GM13977 (cell line): Measurements from ENCODE around the gene TSHZ2.

Source experiments
- DNase-seq: peaks from one replicate; pipeline ENCODE4 v3.0.0; 2012; ENCODE audit warnings: low spot score
- CTCF ChIP-seq: IDR thresholded peaks from 2 replicates; pipeline ENCODE4 v1.5.1; 2012; ENCODE audit warnings: mild to moderate bottlenecking, control low read depth; ENCODE audit not compliant: insufficient read depth; ENCODE audit errors: extremely low read depth, missing control alignments
- in situ Hi-C: fragments of 300-500 bp; cut with MboI; formaldehyde crosslinking; loops from one replicate; pipeline ENCODE4 v1.12.0; 2022; ENCODE audit warnings: low sequenced_read_pairs, low pct_unique_long_range_greater_than_20kb, mixed read lengths, inconsistent platforms; ENCODE audit not compliant: unreplicated experiment

Gene TSHZ2

DNA sequence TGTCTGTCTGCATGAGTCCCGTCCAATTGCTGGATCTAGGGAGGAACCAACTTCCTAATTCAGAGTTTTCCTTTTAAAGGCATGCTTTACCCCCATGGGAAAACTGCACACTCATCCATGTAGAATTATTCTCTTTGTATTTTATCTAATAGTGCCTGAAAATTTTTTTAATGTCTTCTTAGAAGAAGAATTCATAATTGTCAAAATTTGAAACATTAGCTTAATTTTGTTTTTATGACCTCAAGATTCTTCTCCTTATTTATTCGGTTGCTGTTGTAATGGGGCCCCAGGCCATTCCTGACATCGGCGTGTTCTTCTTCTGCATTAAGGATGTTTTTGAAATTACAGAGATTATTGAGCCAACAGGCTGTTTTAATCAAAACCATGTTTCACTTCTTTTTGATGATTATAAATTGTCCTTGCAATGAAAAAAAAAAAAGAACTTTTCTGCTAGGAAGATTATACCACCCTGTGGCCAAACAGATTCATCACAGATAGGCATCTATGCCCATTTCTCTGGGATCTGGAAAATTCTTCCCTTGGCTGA is 521.2 kb downstream of the TSHZ2 start:
- in situ Hi-C loops, result no loop called here
- no peak for DNase-seq
- no peak for TF ChIP-seq CTCF

DNA sequence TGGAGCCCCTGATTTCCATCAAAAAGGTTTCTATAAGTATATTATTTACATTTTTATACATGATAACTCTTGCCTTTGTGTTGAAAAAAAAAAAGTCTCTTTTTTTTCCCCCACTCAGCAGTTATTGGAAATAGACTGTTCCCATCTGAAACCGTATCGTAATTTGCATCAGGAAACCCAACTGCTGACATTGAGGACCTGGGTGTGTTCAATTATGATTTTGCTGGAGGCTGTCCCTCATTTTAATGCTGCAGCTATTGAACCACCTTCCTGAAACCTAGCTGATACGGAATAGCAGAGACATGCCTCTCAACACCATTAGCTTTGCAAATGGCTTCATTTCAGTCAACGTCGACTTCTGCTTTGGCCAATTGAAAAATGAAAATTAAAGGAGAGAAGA is 522.6 kb downstream of the TSHZ2 start:
- DNase-seq, result no peak
- no peak for TF ChIP-seq CTCF
- in situ Hi-C loops, result no loop called here

DNA sequence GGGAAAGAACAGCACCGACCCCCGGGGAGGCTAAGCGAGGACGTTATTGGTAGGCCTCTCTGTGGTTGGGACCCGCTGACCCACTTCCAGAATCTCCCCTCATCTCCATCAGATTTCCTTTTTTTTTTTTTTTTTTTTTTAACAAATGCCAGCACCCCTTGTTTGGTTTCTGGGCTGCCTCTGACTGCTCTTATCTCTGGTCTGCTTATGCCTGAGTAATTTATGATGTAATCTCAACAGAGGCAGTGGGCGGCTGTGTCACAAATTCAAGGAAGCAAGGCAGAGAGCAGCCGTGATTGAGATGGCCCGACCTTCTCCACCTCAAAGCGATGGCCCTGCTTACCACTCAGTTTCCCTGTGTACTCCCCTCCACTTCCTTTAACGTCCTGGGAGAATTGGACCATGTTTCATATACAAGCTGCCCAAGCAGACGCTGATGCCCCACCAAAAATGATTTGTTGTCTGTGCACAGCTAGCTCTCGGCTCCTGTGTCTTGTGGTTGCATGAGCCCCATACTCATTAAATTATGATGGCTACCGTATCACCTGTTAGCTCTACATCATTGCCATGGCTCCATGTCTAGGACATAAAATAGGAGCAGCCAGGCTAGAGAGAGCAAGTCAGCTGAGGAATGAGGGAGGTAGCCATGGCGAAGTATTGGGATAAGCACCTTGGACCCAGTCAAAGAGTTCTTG is 523.4 kb downstream of the TSHZ2 start:
- no peak for TF ChIP-seq CTCF
- in situ Hi-C loops, result no loop called here
- no peak for DNase-seq

- TF ChIP-seq CTCF, result no peak
- no peak for DNase-seq
- in situ Hi-C loops, result no loop called here
These were observed 525.1 kb downstream of the TSHZ2 start for GRCh38 chr20:53497246-53497645.

DNA sequence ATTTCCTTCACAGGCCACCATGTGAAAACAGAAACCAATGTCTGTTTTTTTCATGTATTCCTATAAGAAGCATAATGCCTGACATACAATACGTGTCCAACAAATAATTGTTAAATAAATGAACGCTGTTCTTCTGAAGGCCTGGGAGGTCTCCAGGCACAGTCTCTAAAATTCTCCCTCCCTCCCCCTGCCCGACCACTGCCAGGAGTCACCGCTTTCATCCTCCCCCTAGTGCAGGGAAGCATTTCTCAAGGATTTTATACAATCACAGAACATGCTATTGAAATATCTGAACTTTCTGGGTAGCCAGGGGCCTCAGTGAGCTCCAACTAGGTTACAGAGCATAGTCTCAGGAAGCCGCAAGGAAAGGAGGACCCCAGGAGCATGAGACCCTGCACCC is 526.2 kb downstream of the TSHZ2 start:
- DNase-seq, result no peak
- no peak for TF ChIP-seq CTCF
- in situ Hi-C loops, result no loop called here

GRCh38 chr20:53500651-53501050 is 528.5 kb downstream of the TSHZ2 start:
- in situ Hi-C loops, result no loop called here
- TF ChIP-seq CTCF, result no peak
- DNase-seq, result no peak

GRCh38 chr20:53502820-53503219 is 530.7 kb downstream of the TSHZ2 start:
- no peak for DNase-seq
- TF ChIP-seq CTCF, result no peak
- in situ Hi-C loops, result no loop called here
